Measurements from ENCODE around the gene TMEM43.

The TMEM43 gene

DNA sequence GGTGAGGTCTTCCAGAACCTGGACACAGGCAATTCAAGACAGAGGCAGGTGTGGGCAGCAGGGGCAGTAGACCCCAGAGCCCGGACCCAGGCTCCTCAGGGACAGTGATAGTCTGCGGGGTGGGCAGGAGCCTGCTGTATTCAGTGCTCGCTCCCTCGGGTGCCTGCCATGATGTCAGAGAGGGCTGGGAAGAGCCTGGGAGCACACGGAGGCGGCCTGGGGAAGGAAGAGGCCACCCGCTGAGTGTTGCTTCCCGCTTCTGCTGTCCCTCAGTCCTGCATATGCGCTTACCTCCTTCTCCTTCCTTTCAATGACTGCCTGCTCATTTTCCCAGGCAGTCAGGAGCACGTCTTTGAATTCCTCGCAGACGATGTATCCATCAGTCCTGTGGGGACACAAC is 22.8 kb downstream of the TMEM43 start:
- no peaks in the 10 kb centered on the region for H3K27me3 ChIP-seq
- H3K4me3 ChIP-seq: no peak overlapping the region
- H3K4me1 ChIP-seq: peaks cover 0 to 61% (median 48%) of the 10 kb centered on the region in 4 donors
- intact Hi-C loops (cut with DNase I; ENCODE audit: low total_unique reads): no loop called here
- H3K27ac ChIP-seq: peak overlapping the region; percentile 58 to 88
- H3K36me3 ChIP-seq: peaks cover 22 to 64% (median 45%) of the 10 kb centered on the region in 3 donors
- DNase-seq: no peak
- TF ChIP-seq, protein P1, sequence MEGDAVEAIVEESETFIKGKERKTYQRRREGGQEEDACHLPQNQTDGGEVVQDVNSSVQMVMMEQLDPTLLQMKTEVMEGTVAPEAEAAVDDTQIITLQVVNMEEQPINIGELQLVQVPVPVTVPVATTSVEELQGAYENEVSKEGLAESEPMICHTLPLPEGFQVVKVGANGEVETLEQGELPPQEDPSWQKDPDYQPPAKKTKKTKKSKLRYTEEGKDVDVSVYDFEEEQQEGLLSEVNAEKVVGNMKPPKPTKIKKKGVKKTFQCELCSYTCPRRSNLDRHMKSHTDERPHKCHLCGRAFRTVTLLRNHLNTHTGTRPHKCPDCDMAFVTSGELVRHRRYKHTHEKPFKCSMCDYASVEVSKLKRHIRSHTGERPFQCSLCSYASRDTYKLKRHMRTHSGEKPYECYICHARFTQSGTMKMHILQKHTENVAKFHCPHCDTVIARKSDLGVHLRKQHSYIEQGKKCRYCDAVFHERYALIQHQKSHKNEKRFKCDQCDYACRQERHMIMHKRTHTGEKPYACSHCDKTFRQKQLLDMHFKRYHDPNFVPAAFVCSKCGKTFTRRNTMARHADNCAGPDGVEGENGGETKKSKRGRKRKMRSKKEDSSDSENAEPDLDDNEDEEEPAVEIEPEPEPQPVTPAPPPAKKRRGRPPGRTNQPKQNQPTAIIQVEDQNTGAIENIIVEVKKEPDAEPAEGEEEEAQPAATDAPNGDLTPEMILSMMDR (IDR thresholded peaks at IDR 0.05): no peak
- H3K9me3 ChIP-seq: no peaks in the 10 kb centered on the region

GRCh38 chr3:14148041-14148985 is 23.5 kb downstream of the TMEM43 start:
- TF ChIP-seq, protein P1 (IDR thresholded peaks at IDR 0.05): no peak
- no peaks in the 10 kb centered on the region for H3K27me3 ChIP-seq
- peaks cover 0 to 54% (median 41%) of the 10 kb centered on the region in 4 donors for H3K4me1 ChIP-seq
- no peak overlapping the region for H3K4me3 ChIP-seq
- peak overlapping the region; percentile 58 to 88 for H3K27ac ChIP-seq
- peaks cover 22 to 71% (median 51%) of the 10 kb centered on the region in 3 donors for H3K36me3 ChIP-seq
- no peak for DNase-seq
- no peaks in the 10 kb centered on the region for H3K9me3 ChIP-seq
- intact Hi-C loops (cut with DNase I; ENCODE audit: low total_unique reads): no loop called here

DNA sequence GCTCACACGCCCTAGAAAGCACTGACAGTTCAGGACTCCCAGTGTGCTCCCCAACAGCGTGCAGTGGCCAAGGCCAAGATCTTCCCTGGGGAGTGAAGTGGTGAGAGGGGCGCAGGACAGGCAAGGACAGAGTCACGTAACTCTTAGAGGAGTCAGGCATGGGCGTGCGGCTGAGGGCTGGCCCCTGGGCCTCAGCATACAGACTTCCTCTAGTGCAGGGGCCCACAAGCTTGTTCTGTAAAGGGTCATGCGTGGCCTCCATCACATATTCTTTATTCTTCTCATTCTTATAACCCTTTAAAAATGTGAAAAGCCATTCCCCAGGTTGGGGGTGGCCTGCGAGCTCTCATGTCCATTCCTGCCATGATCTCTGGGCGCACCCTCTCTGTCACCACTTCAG is 25.2 kb downstream of the TMEM43 start:
- no peak overlapping the region for H3K27ac ChIP-seq
- TF ChIP-seq, protein P1 (IDR thresholded peaks at IDR 0.05): no peak
- intact Hi-C loops (cut with DNase I; ENCODE audit: low total_unique reads): no loop called here
- H3K36me3 ChIP-seq: peaks cover 34 to 89% (median 66%) of the 10 kb centered on the region in 3 donors
- no peak overlapping the region for H3K4me3 ChIP-seq
- no peaks in the 10 kb centered on the region for H3K9me3 ChIP-seq
- H3K4me1 ChIP-seq: peaks cover 0 to 37% (median 27%) of the 10 kb centered on the region in 4 donors
- no peak for DNase-seq
- H3K27me3 ChIP-seq: no peaks in the 10 kb centered on the region

DNA sequence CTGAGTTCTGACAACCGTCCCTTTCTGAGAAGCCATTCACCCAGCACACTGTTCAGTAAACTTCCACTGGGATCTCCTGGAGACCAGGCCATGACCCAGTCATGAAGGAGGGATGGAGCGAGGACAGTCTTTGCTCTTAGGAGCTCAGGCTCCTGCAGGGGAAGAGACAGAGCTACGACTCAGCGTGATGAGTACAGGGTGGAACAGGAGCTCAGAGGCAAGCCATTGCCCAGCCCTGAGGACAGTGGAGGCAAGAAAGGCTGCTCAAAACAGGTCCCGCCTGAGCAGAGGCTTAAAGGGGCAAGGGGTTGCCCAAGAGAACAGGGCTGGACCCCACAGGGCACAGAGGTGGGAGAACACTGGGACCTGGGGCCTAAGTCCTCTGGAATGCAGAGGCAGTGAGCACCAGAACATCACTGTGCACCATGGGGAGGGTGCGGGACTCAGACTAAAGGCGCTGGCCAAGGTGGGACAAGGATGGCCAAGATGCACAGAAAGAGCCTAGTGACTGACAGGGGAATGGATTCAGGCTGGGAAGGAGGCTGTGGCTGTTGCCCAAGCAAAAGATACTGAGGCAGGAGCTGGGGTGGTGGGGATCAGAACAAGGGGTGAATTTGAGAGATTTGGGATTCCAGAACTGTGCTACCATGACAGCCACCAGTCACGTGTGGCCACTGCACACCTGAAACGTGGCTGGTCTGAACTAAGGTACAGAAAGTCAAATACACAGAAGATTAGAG is 25.8 kb downstream of the TMEM43 start:
- intact Hi-C loops (cut with DNase I; ENCODE audit: low total_unique reads): no loop called here
- no peak overlapping the region for H3K4me3 ChIP-seq
- no peaks in the 10 kb centered on the region for H3K9me3 ChIP-seq
- H3K4me1 ChIP-seq: peaks cover 0 to 32% (median 21%) of the 10 kb centered on the region in 4 donors
- H3K27me3 ChIP-seq: no peaks in the 10 kb centered on the region
- TF ChIP-seq, protein P1 (IDR thresholded peaks at IDR 0.05): no peak
- peaks cover 38 to 89% (median 67%) of the 10 kb centered on the region in 3 donors for H3K36me3 ChIP-seq
- H3K27ac ChIP-seq: no peak overlapping the region
- DNase-seq: no peak

GRCh38 chr3:14151471-14152083 is 26.7 kb downstream of the TMEM43 start:
- Histone ChIP-seq H3K4me3 (no peak overlapping the region), H3K4me1 (peaks cover 0 to 22% (median 13%) of the 10 kb centered on the region in 4 donors), H3K36me3 (peaks cover 46 to 89% (median 67%) of the 10 kb centered on the region in 3 donors), H3K27ac (no peak overlapping the region), H3K9me3 (no peaks in the 10 kb centered on the region), H3K27me3 (no peaks in the 10 kb centered on the region)
- TF ChIP-seq, protein P1 (IDR thresholded peaks at IDR 0.05): no peak
- DNase-seq: no peak
- intact Hi-C loops (cut with DNase I; ENCODE audit: low total_unique reads): no loop called here
